ENCODE results near the gene CIB4.

CIB4 gene

GRCh38 chr2:26608557-26608956, 32.6 kb downstream of the CIB4 start:
- H3K4me3 ChIP-seq (ENCODE audit: low read depth, low read length): no peak overlapping the region
- no peak for TF ChIP-seq CTCF (IDR thresholded peaks at IDR 0.05; ENCODE audit: borderline replicate concordance, insufficient read depth, low read depth, low read length)

GRCh38 chr2:26607698-26608097, 33.5 kb downstream of the CIB4 start:
- TF ChIP-seq CTCF (IDR thresholded peaks at IDR 0.05; ENCODE audit: borderline replicate concordance, insufficient read depth, low read depth, low read length): no peak

GRCh38 chr2:26606847-26607190, 34.3 kb downstream of the CIB4 start:
- no peak overlapping the region for H3K4me3 ChIP-seq (ENCODE audit: low read depth, low read length)
- TF ChIP-seq CTCF (IDR thresholded peaks at IDR 0.05; ENCODE audit: borderline replicate concordance, insufficient read depth, low read depth, low read length): no peak

More at GRCh38 chr2:26607698-26608097, 33.5 kb downstream of the CIB4 start:
- no peak overlapping the region for H3K4me3 ChIP-seq (ENCODE audit: low read depth, low read length)

- no peak overlapping the region for H3K4me3 ChIP-seq (ENCODE audit: low read depth, low read length)
- TF ChIP-seq CTCF (IDR thresholded peaks at IDR 0.05; ENCODE audit: borderline replicate concordance, insufficient read depth, low read depth, low read length): no peak
Observed at GRCh38 chr2:26605999-26606846, 34.9 kb downstream of the CIB4 start.

GRCh38 chr2:26605195-26605998, 35.8 kb downstream of the CIB4 start:
- TF ChIP-seq CTCF (IDR thresholded peaks at IDR 0.05; ENCODE audit: borderline replicate concordance, insufficient read depth, low read depth, low read length): peak; percentile 78; the same call in 1 of the 2 replicates
- H3K4me3 ChIP-seq (ENCODE audit: low read depth, low read length): no peak overlapping the region

GRCh38 chr2:26602575-26602974, 38.6 kb downstream of the CIB4 start:
- no peak overlapping the region for H3K4me3 ChIP-seq (ENCODE audit: low read depth, low read length)
- no peak for TF ChIP-seq CTCF (IDR thresholded peaks at IDR 0.05; ENCODE audit: borderline replicate concordance, insufficient read depth, low read depth, low read length)

All from GM12875 (cell line).